ENCODE measurements around the gene LITAFD.
"Not testable (repeated sequence)": the region's sequence is repeated elsewhere in the genome, so short reads cannot be mapped to it uniquely, and the experiment has no call there.

The LITAFD gene

DNA sequence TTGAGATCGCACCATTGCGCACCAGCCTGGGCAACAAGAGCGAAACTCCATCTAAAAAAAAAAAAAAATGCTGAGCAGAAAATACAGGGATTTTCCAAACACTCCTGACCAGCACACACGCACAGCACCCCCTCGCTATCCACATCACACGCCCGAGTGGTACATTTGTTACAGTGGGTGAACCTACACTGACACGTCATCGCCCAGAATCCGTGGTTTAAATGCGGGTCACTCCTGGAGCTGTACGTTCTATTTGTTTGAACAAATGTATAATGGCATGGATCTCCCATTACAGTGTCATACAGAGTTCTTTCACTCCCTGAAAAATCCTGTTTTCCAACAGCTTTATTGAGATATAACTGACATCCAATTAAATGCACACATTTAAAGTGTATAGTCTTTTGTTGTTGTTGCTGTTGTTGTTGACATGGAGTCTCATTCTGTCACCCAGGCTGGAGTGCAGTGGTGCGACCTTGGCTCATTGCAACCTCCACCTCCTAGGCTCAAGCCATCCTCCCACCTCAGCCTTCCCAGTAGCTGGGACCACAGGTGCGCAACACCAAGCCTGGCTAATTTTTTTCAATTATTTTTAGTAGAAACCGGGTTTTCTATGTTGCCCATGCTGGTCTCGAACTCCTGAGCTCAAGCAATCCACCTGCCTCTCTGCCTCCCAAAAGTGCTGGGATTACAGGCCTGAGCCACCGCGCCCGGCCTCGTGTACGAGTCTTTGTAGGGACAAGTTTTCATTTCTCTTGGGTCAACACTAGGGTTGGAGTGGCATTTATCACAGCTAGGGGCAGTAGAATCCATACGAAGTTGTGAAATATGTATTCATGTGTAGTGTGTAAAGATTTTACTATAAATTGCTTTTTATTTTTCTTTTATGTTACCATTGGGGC lies 8.9 kb upstream of the LITAFD start:
- DNase-seq (ENCODE audit: low read depth in 2 of 2), result no peak

DNA sequence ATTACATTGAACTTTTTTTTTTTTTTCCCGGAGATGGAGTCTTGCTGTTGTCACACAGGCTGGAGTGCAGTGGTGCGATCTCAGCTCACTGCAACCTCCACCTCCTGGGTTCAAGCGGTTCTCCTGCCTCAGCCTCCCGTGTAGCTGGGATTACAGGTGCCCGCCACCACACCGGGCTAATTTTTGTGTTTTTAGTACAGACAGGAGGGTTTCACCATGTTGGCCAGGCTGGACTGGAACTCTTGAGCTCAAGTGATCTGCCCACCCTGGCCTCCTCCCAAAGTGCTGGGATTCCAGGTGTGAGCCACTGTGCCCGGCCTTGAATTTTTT lies 8.3 kb upstream of the LITAFD start:
- DNase-seq (ENCODE audit: low read depth in 2 of 2), result not testable (repeated sequence)

DNA sequence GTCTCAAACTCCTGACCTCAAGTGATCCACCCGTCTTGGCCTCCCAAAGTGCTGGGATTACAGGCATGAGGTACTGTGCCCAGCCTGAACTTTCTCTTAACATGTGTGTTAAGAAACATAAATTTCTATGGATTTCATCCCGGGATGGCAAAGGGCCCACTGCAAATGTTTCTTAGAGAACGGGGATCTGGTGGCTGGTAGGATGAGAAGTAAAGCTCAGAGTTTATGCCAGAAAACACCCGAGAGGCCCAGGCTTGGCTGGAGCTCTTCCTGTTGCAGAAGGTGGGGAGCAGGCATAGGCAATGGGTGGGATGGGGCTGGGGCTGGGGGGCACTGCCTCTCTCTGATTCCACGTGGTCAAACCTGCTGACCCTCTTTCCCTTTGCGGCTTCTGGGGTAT lies 7.8 kb upstream of the LITAFD start:
- no peak for DNase-seq (ENCODE audit: low read depth in 2 of 2)

DNA sequence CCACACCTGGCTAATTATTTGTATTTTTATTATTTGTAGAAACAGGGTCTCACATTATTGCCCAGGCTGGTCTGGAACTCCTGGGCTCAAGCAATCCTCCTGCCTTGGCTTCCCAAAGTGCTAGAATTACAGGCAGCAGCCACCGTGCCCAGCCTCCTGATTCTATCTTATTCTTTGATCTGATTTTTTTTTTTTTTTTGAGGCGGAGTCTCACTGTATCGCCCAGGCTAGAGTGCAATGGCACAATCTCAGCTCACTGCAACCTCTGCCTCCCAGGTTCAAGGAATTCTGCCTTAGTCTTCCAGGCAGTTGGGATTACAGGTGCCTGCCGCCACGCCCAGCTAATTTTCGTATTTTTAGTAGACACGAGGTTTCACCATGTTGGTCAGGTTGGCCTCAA lies 6.8 kb upstream of the LITAFD start:
- DNase-seq (ENCODE audit: low read depth in 2 of 2), result not testable (repeated sequence)

DNA sequence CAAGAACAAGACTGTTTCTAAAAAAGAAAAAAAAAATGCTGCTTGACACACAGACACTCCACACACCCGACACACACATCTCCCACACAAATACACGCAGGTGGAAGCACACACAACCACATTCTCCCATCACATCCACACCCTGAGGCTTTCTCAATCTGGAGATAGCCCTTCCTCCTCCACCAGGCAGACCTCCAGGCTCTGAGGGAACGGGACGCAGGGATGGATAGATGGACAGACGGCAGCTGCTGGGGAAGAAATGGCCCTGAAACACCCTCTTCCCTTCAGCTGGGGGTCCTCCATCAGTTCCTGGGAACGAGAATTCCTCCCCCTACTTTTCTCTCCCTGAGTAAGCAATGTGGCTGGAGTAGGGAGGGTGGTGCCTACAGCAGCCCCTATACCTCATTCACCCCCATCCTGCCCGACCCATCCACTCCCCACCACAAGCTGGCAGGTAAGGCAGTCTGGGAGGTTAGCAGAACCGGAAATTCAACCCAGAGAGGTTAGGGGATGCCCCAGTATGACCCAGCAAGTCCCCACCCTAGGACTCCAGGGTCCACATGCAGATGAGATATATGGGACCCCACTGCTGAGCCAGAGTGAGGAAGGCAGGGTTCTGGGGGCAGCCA lies 4.1 kb upstream of the LITAFD start:
- no peak for DNase-seq (ENCODE audit: low read depth in 2 of 2)

DNA sequence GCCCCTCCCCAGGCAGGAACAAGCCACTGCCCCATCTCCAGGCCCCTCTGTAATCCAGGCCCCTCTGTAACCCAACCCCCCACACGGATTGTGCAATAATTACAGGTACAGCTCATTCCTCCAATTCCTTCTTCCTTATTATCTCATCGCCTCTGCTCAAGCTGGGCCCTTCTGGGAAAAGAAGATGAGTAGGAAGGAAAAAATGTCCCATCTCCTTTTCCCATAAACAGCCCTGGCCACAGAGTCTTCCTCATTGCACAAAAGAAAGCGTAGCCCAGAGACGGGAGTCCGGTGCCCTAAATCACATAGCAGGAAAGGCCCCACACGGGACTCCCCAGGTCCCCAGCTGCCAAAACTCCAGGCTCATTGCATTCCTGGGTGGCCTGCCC lies 3.6 kb upstream of the LITAFD start:
- DNase-seq (ENCODE audit: low read depth in 2 of 2), result no peak

DNA sequence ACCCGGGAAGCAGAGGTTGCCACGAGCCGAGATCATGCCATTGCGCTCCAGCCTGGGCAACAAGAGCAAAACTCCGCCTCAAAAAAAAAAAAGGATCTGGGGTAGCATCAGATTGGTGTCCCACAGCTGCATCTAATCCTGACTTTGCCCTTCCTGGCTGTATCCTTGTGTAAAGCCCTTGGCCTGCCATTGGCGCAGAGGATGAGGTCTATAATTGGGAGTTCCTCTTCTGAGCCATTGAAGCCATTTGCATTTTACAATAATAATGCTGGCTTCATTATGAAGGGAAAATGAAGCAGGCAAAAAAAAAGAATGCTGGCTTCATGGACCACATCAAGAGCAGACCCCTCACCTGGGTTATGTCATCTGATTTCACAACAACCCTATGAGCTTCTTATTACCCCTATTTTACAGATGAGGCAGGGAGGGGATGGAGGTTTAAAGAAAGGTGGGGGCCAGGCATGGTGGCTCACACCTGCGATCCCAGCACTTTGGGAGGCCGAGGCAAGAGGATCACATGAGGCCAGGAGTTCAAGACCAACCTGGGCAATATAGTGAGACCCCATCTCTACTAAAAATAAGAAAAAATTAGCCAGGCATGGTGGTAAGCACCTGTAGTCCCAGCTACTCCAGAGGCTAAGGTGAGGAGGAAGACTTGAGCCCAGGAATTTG lies 1.2 kb upstream of the LITAFD start:
- DNase-seq (ENCODE audit: low read depth in 2 of 2), result no peak

DNA sequence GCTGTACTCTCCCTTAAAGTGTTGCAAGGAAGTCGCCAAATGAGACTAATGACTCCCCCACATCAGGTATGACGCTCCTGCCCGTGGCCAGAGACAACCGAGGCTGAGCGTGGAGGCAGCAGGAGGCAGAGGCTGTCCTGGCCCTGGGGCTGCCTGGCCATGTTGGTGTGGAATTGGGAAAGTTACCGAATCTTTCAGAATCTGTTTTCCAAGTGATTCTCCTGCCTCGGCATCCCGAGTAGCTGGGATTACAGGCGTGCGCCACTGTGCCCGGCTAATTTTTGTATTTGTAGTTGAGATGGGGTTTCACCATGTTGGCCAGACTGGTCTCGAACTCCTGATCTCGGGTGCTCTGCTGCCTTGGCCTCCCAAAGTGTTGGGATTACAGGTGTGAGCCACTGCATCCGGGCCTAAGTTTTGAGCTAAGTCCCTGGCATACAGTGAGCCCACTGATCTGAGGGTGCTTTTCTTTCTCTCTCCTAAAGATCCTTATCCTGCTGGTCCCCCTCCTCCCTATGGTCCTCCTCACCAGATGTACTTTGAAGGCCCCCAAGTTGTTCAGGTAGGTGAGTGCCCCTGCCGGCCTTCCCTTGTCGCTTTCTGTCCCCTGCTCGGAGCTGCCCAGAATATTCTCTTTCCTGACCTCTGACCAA lies 700 bp downstream of the LITAFD start:
- no peak for DNase-seq (ENCODE audit: low read depth in 2 of 2)

DNA sequence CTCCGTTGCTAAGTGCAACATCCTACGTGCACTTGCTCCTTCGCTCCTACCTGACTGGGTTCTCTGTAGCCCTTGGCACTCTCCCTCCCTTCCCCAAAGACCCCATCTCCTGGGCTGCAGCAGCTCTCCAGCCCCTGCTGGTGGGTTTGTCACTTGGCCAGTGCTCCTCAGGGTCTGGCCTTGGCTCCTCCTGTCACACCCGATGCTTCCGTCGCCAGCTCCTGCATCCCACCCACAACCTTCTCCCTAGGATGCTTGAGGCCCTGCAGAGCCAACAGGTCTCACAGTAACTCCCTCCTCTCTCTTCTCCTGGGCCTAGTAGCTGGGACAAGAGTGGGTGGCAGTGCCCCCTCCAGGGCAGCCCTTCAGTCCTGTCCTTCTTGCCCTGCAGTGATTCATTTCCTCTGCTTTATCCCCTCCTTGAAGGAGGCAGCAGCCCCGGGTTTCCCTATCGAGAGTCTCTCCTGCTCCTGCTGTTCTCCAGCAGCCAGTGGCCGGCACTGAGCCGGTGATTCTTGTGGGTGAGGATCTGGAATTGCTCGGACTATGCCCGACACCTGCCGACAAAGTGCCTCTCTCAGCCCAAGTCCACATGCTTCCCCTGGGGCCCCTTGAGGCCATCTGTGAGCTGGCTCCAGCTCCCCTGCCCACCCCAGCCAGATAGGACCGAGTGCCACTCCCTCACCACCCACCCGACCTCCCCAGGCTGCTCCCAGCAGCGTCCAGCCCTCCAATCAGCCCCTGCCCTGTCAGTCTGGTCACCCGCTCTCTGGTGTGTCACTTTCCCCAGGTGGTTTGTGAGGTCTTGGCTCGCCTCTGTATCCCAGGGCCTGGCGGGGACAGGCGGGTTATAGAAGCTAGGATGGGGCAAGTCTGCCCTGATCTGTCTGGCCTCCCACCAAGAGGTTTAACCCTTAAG lies 3.8 kb downstream of the LITAFD start:
- no peak for DNase-seq (ENCODE audit: low read depth in 2 of 2)

DNA sequence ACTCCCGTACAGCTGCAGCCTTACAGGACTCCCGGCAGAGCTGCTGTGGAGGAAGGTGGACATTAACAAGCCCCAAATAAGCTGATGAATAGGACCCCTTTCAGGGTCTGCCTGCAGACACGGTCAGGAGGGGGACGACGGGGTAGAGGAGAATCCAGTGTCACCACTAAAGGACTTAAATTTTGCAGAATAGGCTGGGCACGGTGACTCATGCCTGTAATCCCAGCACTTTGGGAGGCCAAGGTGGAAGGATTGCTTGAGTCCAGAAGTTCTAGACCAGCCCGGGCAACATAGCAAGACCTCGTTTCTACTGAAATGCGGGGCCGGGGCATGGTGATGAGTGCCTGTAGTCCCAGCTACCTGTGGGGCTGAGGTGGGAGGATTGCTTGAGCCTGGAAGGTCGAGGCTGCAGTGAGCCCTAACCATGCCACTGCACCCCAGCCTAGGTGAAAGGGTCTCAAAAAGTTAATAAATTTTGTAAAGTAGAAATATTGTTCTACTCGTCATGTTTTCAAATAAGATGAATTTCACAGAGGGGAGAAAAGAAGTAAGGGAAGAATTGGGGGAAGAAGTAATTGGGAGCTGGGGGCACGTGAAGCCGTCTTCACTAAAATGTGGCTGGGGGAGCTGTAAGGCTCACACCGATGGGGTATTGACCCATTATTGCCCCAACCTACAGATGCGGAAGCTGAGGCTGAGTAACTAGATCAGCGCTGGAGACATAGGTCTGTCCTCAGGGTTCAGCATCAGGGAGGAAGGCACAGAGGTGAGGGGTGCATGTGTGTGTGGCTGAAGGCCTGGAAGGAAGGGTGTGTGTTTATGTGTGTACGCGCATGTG lies 4.7 kb downstream of the LITAFD start:
- no peak for DNase-seq (ENCODE audit: low read depth in 2 of 2)

DNA sequence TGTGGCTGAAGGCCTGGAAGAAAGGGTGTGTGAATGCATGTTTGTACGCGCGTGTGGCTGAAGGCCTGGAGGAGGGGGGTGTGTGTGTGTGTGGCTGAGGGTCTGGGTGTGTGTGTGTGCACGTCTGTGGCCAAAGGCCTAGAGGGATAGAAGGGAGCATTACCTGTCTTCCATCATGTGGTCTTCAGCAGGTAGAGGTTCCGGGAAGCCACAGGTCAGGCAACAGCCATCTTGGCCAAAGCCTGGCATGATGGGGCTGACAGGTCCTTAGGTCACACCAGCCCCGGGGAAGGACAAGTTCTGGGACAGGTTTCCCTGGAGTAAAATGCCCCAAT lies 5.2 kb downstream of the LITAFD start:
- no peak for DNase-seq (ENCODE audit: low read depth in 2 of 2)

DNA sequence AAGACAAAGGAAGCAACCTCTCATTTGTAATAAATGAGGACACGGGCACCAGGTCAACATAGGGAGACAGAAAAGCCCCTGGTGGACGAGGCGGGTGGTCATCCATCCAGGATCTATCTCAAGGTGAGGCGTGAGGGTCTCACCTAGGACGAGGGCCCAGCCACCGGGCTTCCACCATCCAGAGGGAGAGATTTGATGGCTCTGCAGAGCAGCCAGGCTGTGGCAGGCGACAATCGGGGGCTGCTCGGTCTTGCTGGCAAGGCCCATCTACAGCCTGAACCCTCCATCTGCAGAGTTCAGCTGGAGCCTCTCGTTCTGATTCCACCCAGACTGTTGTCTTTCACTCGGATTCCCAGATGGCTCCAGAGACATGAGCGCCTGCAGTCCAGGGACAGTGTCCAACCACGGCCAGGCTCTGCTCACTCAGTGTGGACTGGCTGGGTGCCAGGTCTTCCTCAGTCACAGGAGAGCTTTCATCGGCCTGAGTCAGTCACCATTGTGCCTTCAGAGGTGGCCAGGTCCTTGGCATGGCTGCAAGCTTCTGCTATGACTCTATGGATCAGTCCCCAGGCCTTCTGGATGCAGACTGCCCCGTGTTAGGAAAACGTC lies 5.9 kb downstream of the LITAFD start:
- DNase-seq (ENCODE audit: low read depth in 2 of 2), result no peak

DNA sequence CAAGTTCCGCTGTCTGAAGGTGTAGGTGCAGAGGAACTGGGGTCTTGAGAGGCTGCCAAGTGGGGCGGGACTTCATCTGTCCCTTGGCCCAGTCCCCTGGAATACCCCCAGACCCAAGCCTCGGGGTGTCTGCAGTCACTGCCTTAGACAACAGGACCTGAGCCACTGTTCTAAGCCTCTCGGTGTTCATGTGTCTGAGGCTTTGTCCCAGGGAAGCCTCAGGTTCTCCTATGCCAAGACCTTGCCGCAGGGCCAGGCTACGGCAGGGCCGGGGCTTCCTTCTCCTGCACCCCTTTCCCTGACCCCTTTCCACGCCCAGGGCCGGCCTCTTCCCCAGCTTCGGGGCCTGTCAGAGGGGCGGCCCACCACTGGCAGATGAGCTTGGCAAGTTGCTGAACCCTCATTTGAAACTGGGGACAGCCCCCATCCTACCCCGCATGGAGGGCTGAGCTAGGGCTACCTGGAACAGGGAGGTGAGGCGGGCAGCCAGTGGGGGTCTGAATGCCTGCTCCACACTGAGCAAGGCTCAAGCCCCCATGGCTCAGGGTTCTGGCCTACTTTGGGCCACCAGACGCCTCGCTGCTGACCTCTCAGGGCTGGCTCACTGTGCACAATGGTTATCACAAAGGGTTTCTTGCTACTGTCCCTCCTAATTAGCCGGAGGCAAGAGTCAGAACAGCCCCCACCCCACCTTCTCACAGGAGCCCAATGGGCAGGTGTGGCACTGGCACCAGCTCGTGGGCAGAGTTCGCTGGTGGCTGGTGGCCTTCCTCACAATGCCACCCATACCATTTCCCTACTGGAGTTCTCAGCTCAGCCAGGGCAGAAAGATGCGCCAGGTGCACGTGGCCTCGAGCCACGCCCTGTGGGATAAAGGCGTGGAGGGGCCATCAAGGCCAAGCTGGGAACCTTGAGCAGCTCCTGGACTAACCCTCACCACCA lies 7.1 kb downstream of the LITAFD start:
- no peak for DNase-seq (ENCODE audit: low read depth in 2 of 2)

DNA sequence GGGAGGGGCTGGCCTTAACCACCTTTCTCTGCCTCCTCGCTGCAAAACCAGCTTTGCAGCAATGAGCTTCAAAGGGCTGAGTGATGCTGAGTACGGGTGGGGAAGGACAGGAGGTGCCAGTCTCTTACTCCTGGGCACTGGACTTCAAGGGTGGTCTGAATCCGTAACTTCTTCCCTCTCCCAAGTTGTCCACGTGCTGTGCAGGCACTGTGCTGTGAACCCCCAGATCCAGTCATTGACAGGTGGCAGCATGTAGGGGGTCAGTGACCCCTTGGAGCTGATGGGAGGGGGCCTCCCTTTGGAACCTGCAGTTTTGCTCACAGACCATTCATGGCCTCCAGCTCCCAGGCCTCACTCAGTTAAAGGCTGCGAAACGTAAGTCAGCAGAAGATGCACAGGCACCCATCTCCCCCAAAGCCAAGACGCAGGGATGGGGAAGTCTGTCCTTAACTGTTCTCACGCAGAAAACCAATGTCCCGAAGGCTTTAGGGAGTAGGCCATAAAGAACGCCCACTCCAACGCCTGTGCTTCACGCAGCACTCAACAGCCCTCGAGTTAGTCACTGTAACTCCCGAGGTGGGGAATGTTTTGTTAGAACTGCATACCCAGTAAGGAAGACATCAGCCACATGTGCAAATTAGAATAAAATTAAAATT lies 7.9 kb downstream of the LITAFD start:
- no peak for DNase-seq (ENCODE audit: low read depth in 2 of 2)

DNA sequence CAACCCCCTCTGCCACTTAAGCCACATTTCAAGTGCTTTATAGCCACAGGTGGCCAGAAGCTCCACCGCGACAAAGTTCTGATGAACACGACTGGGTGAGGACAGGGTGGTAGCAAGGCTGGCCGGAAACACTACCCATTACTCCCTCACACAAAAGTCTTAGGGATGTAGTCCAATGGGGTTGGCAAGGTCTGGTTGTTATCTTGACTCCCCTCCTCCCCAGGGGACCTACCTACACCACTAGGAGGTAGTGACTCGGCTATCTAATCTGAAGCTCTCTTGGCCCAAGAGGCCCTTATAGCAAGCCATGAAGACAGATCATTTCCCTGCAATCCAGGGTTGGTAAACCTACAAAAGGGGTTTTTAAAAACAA lies 8.4 kb downstream of the LITAFD start:
- DNase-seq (ENCODE audit: low read depth in 2 of 2), result no peak

DNA sequence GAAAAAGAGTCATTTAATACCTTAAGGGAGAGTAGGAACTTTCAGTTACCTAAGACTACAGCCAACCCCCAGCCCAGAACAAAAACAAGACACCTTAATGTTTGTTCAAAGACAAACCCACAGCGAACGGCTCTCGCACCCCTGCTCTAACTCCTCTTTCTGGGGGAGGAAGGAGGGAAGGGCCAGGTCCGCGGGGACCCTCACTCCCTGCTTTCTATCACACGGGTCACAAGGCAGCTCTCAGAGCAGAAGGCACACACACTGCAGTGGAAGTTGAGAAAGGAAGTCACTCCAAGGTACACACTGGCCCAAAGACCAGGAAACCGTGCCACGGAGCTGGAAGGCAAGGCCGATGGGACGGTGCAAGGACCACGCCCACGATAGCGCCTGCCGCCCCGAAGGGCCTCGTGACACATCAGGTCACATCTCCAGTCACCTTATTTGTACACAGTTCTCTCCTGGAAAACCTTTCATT lies 10.0 kb downstream of the LITAFD start:
- no peak for DNase-seq (ENCODE audit: low read depth in 2 of 2)

DNA sequence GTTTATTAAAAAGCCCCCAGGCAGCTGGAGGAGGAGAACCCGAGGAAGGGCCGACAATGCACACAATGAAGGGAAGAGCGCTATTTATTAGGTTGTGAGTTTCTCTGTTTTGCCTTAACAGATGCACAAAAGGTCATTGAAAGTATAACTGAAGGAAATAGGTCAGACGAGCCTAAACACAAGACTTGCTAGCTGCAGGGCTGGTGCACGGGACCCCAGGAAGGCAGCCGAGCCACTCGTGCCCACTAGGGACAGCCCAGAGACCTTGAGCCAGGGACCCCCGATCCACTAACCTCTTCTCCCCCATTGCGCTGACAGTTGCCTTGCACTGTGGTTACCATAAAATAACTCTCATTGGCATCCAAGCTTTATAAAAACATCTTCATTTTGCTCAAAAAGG lies 11.3 kb downstream of the LITAFD start:
- DNase-seq (ENCODE audit: low read depth in 2 of 2), result no peak

DNA sequence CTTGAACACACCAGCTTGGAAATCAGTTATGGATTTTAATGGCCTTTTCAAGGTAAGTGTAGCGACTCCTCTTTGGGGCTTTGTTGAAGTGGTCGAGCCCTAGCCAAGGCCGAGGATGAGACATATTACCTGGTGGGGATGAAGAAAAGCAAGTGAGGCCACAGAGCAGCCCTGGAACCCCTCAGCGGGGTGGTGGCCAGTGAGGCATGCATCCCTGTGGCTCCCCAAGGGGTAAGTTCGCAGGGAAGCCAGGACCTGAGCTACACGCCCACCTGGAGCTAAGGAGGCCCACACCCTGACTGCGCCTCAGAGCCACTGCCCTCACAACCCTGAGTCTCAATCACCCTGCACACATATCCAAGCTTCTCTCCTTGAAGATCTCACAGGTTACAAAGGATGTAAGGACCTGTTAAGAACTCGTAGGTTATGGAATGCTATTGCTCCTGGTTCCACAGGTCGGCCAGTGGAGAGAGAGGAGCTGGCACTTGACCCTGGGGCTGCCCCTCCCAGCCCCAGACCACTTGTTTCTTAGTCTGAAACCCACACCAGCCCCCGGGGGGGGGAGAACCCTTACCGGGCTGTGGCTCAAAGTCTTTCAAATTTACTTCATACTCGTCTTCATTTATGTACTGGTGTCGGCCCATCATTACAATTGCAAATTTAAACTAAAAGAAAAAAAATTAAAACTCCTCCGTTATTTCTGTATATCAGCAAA lies 12.0 kb downstream of the LITAFD start:
- DNase-seq (ENCODE audit: low read depth in 2 of 2), result no peak
